C4-2B (cell line): ENCODE data around the gene TRPV4.

Experiments used
- ZFX ChIP-seq: fragments of 450-650 bp; IDR thresholded peaks from 2 replicates; pipeline ENCODE4 v1.6.1; 2017
- TF ChIP-seq, protein P1 (sequence below): fragments of 450-650 bp; conservative IDR thresholded peaks from 2 replicates; pipeline ENCODE4 v1.5.1; 2017; ENCODE audit warnings: mild to moderate bottlenecking

GRCh38 chr12:109861689-109862314 lies 28.6 kb upstream of the TRPV4 start:
- TF ChIP-seq, protein P1, sequence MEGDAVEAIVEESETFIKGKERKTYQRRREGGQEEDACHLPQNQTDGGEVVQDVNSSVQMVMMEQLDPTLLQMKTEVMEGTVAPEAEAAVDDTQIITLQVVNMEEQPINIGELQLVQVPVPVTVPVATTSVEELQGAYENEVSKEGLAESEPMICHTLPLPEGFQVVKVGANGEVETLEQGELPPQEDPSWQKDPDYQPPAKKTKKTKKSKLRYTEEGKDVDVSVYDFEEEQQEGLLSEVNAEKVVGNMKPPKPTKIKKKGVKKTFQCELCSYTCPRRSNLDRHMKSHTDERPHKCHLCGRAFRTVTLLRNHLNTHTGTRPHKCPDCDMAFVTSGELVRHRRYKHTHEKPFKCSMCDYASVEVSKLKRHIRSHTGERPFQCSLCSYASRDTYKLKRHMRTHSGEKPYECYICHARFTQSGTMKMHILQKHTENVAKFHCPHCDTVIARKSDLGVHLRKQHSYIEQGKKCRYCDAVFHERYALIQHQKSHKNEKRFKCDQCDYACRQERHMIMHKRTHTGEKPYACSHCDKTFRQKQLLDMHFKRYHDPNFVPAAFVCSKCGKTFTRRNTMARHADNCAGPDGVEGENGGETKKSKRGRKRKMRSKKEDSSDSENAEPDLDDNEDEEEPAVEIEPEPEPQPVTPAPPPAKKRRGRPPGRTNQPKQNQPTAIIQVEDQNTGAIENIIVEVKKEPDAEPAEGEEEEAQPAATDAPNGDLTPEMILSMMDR, result no peak
- TF ChIP-seq ZFX, result no peak
